Body of pancreas (tissue), 4 donors: Measurements from ENCODE around the gene EYS.

Experiments used
- CTCF ChIP-seq, 7 experiments: fragments of 450-650 bp in 4 of 7; fragments of 200-600 bp in 3 of 7; sonication (generic) in 3 of 7; IDR thresholded peaks; one replicate each; pipeline ENCODE4 v1.5.1; 2016 to 2019; ENCODE audit warnings: antibody characterized with exemption in 7 of 7
- POLR2A ChIP-seq, 3 donors: fragments of 450-650 bp; IDR thresholded peaks; one replicate each; pipeline ENCODE4 v1.6.1; 2016; ENCODE audit warnings: antibody characterized with exemption in 3 of 3, mild to moderate bottlenecking in 2 of 3

DNA sequence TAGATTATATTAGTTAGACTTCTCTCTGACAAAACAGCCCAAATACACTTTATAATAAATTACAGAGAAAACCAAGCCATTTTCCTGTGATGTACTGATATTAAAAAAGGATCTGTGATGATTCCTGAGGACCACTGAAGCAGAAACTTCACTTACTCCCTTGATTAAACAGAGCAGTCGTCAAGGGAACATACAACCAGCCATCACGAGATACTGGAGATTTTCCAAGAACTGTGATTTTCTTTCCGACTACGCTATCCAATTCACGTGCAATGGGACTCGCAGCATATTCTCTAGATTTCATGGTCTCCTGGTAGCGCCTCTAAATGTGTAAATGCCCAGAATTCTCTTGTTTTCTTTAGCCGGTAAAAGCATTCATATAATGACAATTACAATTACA, 1694.0 kb downstream of the EYS start:
- TF ChIP-seq CTCF (IDR thresholded peaks at IDR 0.05) (no peak), POLR2A (IDR thresholded peaks at IDR 0.05) (no peak)
